ENCODE data around the gene PI4K2B.
"Not testable (repeated sequence)": the region's sequence is repeated elsewhere in the genome, so short reads cannot be mapped to it uniquely, and the experiment has no call there.

Gene PI4K2B

DNA sequence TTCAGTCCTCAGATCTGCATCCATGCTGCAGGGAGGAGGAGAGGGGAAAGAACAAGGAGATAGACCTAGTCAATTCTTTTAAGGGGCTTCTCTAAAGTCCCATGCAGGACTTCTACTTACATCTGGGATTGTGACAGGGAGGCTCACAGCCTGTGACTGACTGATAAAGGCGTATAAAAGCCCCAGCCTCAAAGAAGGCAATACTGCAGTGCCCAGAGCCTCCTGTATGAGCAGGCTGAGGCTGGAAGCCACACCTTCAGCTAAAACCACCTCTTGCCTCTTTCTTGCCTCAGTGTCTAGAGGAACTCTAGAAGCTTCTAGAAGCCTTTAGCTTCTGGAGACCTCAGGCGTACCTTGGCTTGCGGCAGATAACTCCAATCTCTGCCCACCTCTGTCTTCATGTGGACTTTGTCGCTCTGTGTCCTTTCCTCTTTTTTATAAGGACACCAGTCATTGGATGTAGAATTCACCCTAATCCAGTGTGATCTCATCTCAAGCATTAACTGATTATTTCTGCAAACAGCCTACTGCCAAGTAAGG is 72.8 kb downstream of the PI4K2B start:
- no peak for DNase-seq (ENCODE audit: low read depth)

DNA sequence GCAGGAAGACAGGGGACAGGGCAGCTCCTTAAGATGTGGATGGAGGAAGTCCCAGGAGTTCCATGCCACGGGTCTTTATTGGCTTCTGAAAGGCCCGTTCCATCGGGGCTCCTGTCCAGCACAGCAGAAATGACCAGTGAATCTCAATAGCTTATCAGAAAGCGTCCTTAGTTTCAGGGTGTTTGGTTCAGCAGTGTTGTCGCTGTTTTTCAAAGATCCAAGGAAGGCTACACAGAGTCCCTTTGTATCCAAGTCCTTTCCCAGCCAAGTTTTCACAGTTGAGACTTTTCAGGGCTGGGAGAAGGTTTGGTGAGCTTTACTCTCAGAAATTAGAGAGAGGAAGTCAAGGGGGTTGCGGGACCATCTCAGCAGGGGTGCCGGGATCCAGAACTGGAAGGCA is 73.8 kb downstream of the PI4K2B start:
- no peak for DNase-seq (ENCODE audit: low read depth)

GRCh38 chr4:25308306-25308705 is 74.5 kb downstream of the PI4K2B start:
- peak; percentile 14 for DNase-seq (ENCODE audit: low read depth)

DNA sequence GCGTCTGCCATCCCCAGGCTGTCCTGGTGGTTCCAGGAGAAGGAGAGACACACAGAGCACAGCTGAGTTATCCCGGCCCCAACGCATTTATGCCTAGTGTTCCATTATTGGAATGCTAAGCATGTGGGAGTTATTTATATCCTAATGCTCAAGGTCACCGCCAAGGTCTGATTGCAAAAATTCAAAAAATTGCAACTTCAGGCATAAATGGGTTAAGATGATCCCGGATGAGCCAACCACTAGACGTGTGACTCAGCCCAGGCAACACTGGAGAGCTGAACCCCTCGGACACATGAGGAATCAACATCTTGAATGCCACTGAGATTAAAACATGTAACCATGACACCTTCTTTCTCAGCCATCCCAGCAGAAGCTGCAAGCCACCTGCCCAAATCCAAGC is 74.9 kb downstream of the PI4K2B start:
- peak; percentile 30 for DNase-seq (ENCODE audit: low read depth)

DNA sequence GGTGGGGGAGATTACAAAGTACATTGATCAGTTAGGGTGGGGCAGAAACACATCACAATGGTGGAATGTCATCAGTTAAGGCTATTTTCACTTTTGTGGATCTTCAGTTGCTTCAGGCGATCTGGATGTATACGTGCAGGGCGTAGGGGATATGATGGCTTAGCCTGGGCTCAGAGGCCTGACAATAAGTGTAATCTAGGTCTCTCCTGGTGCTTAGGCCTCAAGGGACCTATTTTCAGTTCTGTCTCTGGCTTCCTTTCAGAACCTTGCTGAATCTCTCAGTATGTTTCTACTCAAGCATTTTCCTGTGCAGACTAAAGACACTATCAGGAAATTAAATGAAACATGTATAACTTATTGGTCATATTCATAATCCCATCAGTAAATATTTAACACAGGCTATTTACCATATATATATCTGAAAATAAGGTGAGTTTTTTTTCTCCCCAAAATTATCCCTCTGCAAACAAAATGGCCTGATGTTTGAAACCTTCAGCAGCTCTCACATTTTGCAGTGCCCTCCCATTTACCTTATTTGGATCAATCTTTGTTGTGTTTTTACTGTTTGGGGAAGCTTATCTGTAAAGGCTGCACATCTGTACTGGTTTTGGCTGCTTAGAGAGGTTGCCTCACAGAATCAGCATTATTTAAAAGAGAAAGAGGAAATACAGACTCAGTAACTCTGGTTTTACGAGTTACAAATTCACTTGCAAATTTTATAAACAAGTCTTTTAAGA is 76.4 kb downstream of the PI4K2B start:
- DNase-seq (ENCODE audit: low read depth), result no peak

DNA sequence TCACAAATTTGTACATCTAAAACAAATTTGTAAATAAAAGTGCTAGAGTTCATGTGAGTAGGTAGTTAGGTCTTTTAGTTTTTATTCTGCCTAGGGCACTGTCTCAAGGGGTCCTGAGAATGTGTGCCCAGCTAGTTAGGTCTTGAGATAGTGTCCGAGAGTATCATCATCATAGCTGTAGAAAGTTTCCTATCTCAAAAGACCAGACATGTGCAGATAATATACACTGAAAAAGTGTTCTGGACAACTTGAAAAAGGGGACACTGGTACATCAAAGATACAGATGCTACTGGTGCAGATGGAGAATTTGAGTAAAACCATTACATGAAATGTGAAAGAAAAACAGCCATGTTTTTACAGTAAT is 77.0 kb downstream of the PI4K2B start:
- no peak for DNase-seq (ENCODE audit: low read depth)

- DNase-seq (ENCODE audit: low read depth), result peak; percentile 72
Observed at GRCh38 chr4:25312496-25313200, 78.8 kb downstream of the PI4K2B start, which contains the start of gene ZCCHC4. Gene ZCCHC4, plus strand, starts transcription at chr4:25312774. Its CDS starts 36 bp downstream, at chr4:25312810.

GRCh38 chr4:25313201-25313895 is 79.5 kb downstream of the PI4K2B start:
- no peak for DNase-seq (ENCODE audit: low read depth)

DNA sequence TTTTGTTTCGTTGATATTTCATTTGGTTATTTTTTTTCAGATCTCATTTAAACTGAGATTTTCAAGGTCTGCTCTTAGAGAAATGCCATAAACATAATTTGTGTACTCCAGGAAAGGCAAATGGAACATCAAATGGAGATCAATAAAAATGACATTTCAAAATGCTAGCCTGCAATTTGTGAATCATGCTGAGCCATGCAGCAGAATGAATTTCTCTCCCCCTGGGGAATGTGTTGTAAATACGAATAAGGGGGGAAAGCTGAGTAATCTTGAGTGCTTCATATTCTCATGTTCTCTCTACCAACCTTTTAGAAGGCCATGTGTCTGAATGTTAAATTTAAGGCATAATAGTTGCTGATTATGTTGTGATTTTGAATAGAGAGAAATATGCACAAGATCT is 86.5 kb downstream of the PI4K2B start:
- DNase-seq (ENCODE audit: low read depth), result no peak

- DNase-seq (ENCODE audit: low read depth), result no peak
Observed at GRCh38 chr4:25320773-25321172, 86.9 kb downstream of the PI4K2B start.

DNA sequence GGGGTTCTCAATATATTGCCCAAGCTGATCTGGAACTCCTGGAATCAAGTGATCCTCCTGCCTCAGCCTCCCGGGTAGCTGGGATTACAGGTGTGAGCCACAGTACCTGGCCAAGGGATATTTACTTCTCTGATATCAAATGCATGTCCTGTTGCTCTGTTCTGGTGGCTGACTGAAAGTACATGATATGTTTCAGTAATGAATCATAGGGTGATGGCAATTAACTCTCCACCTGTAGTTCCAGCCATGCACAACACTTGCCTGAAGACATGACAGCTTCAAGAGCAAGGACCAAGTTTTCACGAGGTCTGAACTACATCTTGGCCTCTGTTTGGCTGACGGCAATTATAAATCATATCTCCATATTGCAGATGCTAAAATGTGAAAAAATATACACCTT is 87.9 kb downstream of the PI4K2B start:
- no peak for DNase-seq (ENCODE audit: low read depth)

GRCh38 chr4:25328463-25328862 is 94.6 kb downstream of the PI4K2B start:
- not testable (repeated sequence) for DNase-seq (ENCODE audit: low read depth)

Measured in HS-27A (cell line).